GM19395 (cell line): ENCODE measurements around the gene TEN1.

Experiments
- ATAC-seq: cut with Tn5 transposase; IDR thresholded peaks from one replicate; pipeline ENCODE4 v1.9.1; 2021; ENCODE audit warnings: mild to moderate bottlenecking, moderate library complexity; ENCODE audit not compliant: unreplicated experiment

Gene TEN1

GRCh38 chr17:76005263-76006149 lies 26.5 kb downstream of the TEN1 start:
- ATAC-seq = no peak

DNA sequence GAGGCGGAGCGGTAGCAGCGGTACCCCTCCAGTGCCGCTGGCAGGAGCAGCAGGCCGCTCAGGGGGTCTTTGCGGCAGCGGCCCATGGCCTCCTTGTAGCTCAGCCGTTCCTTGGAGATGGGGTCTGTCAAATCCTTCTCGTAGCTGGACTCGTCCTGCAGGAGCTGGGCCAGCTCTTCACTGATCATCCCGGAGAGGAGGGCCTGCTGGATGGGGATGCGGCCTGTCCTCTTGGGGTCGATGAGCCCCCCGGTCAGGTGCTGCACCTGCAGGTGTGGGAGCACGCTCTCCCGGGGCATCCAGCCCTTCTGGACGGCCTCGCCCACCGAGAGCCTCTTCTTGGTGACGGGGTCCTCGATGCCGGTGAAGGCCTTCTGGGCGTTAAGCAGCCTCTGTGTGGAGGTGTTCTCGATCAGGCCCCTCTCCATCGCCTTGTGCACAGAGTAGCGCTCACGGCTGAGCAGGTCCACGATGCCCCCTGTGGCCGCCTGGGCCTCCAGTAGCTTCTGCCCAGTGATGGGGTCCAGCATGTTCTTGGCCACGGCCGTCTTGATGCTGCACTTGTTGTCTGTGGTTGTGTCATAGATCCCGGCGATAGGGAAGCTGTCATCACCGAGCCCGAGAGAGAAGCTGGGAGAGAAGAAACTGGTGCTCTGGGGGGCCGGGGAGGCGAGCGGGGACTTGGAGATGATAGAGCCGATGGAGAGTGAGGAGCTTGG lies 28.2 kb downstream of the TEN1 start:
- ATAC-seq = no peak

DNA sequence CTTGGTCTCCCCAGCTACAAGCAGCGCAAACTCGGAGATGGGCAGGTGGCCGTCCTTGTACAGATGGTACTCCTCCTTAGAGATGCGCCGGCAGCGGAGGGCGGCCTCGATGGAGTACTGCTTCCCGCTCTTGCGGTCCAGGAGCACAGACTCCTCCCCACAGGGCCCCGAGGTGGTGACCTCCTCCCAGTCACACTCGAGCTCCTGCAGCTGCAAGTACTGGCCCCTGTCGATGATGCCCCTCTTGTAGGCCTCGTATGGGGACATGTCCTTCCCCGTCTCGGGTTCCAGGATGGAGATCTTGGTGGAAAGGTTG lies 28.8 kb downstream of the TEN1 start:
- ATAC-seq = no peak

GRCh38 chr17:76008208-76008607 lies 29.2 kb downstream of the TEN1 start:
- no peak for ATAC-seq

DNA sequence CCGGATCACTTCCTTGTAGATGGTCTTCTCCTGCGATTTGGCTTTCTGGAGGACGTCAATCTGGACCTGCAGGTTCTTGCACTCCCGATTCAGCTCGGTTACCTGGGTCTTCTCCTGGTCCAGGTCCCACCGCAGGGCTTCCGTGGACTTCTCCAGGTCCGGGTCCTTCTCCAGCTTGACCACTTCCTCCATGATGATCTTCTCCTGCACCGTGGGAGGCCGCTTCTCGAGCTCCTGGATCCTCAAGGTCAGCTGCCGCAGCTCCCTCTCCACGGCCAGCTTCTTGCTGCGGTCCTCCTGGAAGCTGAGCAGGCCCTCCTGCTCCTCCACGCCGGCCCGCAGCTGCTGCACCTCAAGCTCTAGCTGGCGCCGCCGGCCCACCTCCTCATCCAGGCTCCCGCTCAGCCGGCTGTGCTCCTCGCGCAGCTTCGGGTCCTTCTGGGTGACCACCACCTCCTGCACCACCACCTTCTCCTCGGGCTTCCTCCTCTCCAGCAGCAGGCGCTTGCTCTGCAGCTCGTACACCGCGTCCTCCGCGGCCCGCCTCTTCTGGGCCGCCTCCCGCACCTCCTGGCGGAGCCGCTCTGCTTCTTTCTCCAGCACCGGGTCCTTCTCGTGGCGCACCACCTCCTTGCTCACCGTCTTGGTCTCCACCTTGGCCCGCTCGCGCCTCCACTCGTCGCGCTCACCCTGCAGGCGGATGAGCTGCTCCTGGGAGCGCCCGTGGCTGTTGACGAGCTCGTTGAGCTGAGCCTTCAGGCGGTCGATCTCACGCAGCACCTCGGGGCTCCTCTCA lies 29.8 kb downstream of the TEN1 start:
- no peak for ATAC-seq

DNA sequence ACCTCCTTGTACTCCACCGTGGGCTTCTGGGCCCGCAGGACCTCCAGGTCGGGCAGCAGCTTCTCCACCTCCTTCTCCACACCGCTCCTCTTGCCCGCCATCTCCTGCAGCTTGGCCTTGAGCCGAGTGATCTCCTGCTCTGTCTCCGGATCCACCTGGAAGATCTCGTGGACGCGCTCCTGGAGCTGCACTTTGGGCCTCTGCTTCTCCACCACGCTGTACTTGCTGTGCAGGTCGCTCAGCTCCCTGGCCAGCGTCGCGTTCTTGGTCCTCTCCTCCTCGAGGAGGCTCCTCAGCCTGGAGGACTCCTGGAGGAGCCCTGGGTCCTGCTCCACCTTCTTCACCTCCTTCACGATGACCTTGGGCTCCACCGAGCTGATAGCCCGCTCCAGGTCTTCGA lies 30.4 kb downstream of the TEN1 start:
- ATAC-seq = no peak

GRCh38 chr17:76009969-76010661 lies 31.1 kb downstream of the TEN1 start:
- no peak for ATAC-seq

DNA sequence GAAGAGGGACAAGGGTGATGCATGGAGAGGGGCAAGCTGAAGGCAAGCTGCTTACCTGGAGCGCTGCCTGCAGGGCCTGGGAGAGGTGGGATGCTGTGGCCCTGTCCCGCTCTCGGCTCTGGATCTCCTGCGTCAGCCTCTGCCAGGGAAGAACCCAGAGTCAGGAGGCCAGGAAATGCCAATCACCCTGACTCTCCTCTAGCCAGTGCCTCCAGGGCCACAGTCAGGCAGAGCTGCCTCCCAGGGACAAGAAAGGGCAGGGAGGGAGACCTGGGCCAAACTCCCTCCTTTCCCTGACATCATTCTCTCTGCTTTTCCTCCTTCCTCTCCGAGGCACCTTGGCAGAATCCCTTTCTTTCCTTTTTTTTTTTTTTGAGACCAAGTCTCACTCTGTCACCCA lies 32.9 kb downstream of the TEN1 start:
- no peak for ATAC-seq

- ATAC-seq = no peak
These were observed 34.4 kb downstream of the TEN1 start for GRCh38 chr17:76013377-76013932.

DNA sequence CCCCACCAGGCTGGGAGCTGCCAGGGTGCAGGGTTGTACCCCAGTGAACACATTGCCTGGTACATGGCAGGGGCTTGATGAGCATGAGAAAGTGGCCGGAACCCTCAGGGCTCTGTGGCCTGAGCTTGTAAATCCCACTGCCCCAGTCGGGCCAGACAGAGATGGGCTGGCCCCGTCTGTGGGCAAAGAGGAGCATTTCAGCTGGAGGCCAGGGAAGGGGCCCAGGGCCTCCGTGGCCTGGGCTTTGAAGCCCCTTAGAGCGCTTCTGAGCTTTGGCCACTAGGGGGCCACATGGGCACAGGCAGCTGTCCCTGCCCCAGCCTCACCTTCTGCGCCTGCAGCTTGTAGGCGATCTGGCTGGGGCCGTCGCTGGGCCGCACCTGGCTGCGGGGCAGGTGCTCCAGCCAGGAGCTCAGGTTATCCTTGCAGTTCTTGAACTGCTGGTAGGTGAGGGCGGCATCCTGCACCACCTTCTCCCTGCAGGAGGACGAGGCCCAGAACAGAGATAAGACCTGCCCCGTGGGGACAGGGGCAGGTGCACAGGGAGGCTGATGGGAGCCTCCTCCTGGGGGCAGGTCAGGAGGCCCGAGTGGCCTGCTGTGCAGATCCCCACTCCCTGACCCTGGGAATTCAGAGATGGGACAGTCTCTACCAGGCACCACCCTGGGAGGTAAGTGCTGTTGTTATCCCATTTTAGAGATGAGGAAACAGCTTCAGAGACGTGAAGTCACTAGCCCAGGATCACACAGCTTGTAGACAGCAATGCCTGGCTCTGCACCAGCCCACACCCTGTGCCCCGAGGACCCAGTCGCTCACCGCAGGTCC lies 35.3 kb downstream of the TEN1 start:
- ATAC-seq = no peak

DNA sequence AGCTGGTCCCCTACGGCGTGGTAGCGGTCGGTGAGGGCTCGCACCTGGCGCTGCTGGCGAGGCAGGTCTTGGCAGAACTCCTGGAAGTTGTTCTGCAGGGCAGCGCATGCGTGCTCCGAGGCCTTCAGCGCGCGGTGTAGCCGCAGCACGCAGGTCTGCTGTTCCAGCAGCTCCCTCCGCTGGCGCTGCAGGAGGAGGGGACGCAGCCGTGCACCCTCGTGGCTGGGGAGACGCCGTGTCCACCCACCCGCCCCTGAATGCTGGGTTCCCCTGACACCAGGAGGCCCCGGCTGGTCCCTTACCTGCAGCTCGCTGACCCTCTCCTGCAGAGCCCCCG lies 35.9 kb downstream of the TEN1 start:
- no peak for ATAC-seq

- no peak for ATAC-seq
These were observed 38.7 kb downstream of the TEN1 start for GRCh38 chr17:76017481-76018339.

DNA sequence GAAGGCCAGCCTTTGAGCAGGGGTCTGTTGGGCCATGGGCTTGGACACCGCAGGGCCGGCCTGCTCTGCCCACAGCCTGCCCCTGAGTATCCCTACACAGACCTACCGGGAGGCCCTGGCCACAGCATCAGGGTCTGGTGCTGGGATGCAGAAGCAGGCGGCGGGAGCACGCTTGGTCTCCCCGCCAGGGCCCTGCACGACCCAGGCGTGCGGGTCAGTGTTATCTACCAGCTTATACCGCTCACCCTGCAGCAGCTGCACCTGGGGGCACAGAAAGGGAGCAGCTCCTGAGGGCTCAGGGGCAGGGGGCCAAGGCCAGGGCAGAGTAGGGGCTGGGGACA lies 39.3 kb downstream of the TEN1 start:
- no peak for ATAC-seq

- ATAC-seq = no peak
These were observed 39.8 kb downstream of the TEN1 start for GRCh38 chr17:76018801-76019200.

DNA sequence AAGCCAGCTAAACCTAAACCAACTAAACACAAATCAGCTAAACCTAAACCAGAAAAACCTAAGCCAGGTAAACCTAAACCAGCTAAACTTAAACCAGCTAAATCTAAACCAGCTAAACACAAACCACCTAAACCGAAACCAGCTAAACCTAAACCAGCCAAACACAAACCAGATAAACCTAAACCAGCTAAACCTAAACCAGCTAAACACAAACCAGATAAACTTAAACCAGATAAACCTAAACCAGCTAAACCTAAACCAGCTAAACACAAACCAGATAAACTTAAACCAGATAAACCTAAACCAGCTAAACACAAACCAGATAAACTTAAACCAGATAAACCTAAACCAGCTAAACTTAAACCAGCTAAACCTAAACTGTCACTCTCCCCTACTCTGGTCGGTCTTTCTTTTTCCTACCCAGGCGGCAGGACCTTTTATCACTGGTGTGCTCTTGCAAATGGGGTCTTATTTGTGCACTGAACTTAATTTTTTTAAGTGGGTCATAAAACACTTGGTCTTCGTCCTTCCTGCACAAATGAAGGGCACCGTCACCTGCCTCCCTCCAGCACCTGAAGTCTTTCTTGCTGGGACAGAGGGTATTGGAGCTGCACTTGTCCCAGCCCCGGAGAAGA lies 40.9 kb downstream of the TEN1 start:
- ATAC-seq = no peak

DNA sequence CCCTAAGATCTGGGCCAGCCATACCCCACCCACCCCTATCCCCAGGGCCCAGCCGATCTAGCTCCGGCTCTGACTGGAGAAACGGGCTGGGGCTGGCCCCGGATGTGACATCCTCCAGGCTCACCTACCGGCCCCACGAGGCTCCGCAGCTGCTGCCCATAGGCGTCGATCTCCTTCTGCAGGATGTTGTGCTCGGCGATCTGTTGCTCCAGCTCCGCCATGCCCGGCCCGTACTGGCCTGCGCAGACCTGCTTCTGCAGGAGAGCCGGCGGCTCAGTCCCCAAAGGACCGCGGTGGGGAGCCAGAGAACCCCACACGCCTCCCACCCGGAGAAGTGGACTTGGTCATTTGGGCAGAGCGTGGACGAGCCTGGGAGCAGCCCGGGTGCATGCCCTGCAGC lies 43.2 kb downstream of the TEN1 start:
- no peak for ATAC-seq

GRCh38 chr17:76022973-76023899 lies 44.2 kb downstream of the TEN1 start:
- ATAC-seq = no peak

DNA sequence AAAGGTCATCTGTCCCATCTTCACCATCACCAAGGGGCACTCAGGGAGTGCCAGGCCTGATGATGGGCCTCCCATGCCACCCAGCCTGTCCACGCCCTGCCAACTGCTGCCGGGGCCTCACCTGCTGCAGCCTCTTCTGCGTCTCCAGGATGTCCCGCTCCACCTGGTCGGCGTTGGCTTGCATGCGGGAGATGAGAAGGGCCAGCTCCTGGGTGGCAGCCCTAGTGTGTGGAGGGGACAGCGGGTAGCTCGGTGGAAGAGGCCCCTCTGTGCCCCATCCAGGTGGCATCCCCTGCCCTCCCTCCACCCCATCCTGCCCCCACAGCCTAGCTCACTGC lies 44.8 kb downstream of the TEN1 start:
- no peak for ATAC-seq
